ENCODE measurements around the gene TXNL1. TPM values are rescaled to one million over a fixed set of nuclear protein-coding genes. Genes with fewer than 3 reads are reported as not detected.

Gene TXNL1
- 10 to 100 TPM; 62.2 to 74.7 (median 68.7) TPM for polyA plus RNA-seq
- long read RNA-seq, donor 1, result 0 reads
- long read RNA-seq, donor 2, full-length matches to known transcripts, result 13 of 13 reads
- long read RNA-seq, donor 2, partial matches to known transcripts, result 0 of 13 reads
- long read RNA-seq, donor 2, other reads (novel, unspliced or antisense), result 0 of 13 reads
- long read RNA-seq, donor 3, full-length matches to known transcripts, result 19 of 57 reads
- long read RNA-seq, donor 3, partial matches to known transcripts, result 38 of 57 reads
- long read RNA-seq, donor 3, other reads (novel, unspliced or antisense), result 0 of 57 reads
- long read RNA-seq, donor 4, result 0 reads
- long read RNA-seq, donor 5, full-length matches to known transcripts, result 9 of 9 reads
- long read RNA-seq, donor 5, partial matches to known transcripts, result 0 of 9 reads
- long read RNA-seq, donor 5, other reads (novel, unspliced or antisense), result 0 of 9 reads
- long read RNA-seq, donor 6, full-length matches to known transcripts, result 29 of 39 reads
- long read RNA-seq, donor 6, partial matches to known transcripts, result 10 of 39 reads
- long read RNA-seq, donor 6, other reads (novel, unspliced or antisense), result 0 of 39 reads
- long read RNA-seq, donor 7, full-length matches to known transcripts, result 55 of 140 reads
- long read RNA-seq, donor 7, partial matches to known transcripts, result 57 of 140 reads
- long read RNA-seq, donor 7, other reads (novel, unspliced or antisense), result 28 of 140 reads
- long read RNA-seq, donor 8, full-length matches to known transcripts, result 5 of 5 reads
- long read RNA-seq, donor 8, partial matches to known transcripts, result 0 of 5 reads
- long read RNA-seq, donor 8, other reads (novel, unspliced or antisense), result 0 of 5 reads
- long read RNA-seq, donor 9, full-length matches to known transcripts, result 5 of 5 reads
- long read RNA-seq, donor 9, partial matches to known transcripts, result 0 of 5 reads
- long read RNA-seq, donor 9, other reads (novel, unspliced or antisense), result 0 of 5 reads
- long read RNA-seq, donor 10, full-length matches to known transcripts, result 32 of 50 reads
- long read RNA-seq, donor 10, partial matches to known transcripts, result 18 of 50 reads
- long read RNA-seq, donor 10, other reads (novel, unspliced or antisense), result 0 of 50 reads

DNA sequence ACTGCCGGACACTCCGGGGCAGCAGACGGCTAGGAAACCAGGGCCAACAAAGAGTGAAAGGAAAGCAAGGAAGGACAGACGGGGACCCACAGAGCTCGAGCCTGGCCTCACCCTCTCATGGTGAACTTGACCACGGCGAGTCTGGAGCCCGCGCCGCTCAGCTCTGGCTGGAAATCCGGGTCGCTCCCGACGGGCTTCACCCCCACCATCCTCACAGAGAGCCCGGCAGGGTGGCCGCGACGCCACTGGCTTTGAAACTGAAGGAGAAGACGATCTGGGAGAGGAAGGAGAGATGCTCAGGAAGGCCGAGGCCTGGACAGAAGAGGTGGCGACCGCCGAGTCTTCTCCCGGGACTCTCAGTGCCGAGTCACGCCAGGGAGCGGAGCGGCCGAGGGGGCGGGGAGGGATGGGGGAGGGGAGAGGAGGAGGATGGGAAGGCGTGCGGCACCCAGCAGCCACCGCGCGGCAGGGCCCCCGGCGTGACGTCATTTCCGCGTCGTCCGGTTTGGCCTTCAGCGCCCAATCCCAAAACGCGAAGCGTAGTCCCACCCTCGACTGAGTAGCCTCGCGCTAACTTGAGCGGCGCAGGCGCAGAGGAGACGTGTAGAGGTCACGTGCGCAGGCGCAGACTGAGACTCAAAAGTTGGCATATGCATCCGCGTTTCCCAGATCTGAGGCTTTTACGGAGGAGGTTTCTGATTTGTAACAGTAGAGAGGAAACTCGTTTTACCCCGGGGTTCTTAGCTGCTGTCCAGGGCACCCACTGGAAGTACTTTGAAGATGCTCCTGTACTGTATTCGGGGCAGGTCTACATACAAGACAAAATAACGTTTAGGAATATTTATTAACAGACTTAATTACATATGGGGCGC is at the start of gene TXNL1:
TSS of gene TXNL1 (minus strand) at position 361 of the 872 bp plus-strand sequence. CDS start at position 209, 152 bp downstream.
- Histone ChIP-seq H3K27ac (ENCODE audit: low read depth in 1 of 3, low read length in 2 of 3) (peak within 1 kb of the TSS; percentile 93 to 97 (median 95)), H3K36me3 (ENCODE audit: control insufficient read depth in 3 of 3, insufficient read depth in 2 of 3, low read depth in 1 of 3, low read length in 3 of 3) (peaks cover 0 to 4% (median 0%) of the 10 kb centered on the region in 3 donors), H3K27me3 (ENCODE audit: control insufficient read depth in 3 of 3, insufficient read depth in 3 of 3, low read length in 3 of 3) (no peaks in the 10 kb centered on the region), H3K4me3 (ENCODE audit: low read depth in 1 of 3, low read length in 3 of 3) (peak within 1 kb of the TSS; percentile 79 to 97 (median 89)), H3K9me3 (ENCODE audit: control insufficient read depth in 2 of 2, insufficient read depth in 1 of 2, low read depth in 1 of 2, low read length in 1 of 2) (no peaks in the 10 kb centered on the region), H3K4me1 (ENCODE audit: control insufficient read depth in 3 of 3, insufficient read depth in 2 of 3, low read depth in 1 of 3, low read length in 2 of 3) (peaks cover 0 to 8% (median 6%) of the 10 kb centered on the region in 3 donors)
- WGBS, 3 donors, result 1% methylated on average over 55 to 64 of the region's 64 CpGs
- DNase-seq (peak; percentile 99), FAIRE-seq (no peak)

DNA sequence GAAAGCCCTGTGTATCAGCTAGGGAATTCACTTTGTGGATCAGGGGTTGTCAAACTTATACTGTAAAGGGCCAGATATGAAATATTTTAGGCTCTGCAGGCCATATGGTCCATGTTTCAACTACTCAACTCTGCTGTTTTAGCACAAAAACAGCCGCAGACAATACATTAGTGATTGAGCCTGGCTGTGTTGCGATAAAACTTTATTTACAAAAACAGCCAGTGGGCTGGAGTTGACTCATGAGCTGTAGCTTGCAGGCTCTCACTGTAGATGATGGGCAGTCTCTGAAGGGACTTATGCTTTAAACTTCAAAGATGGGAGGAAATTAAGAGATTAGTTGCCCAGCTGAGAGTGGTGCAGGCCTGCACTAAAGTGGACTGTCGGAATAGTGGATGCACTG is 45.9 kb upstream of the TXNL1 start:
- Histone ChIP-seq H3K27me3 (ENCODE audit: control insufficient read depth in 3 of 3, insufficient read depth in 3 of 3, low read length in 3 of 3) (no peaks in the 10 kb centered on the region), H3K4me3 (ENCODE audit: low read depth in 1 of 3, low read length in 3 of 3) (no peak overlapping the region), H3K4me1 (ENCODE audit: control insufficient read depth in 3 of 3, insufficient read depth in 2 of 3, low read depth in 1 of 3, low read length in 2 of 3) (no peaks in the 10 kb centered on the region), H3K36me3 (ENCODE audit: control insufficient read depth in 3 of 3, insufficient read depth in 2 of 3, low read depth in 1 of 3, low read length in 3 of 3) (peaks cover 0 to 7% (median 2%) of the 10 kb centered on the region in 3 donors), H3K27ac (ENCODE audit: low read depth in 1 of 3, low read length in 2 of 3) (no peak overlapping the region), H3K9me3 (ENCODE audit: control insufficient read depth in 2 of 2, insufficient read depth in 1 of 2, low read depth in 1 of 2, low read length in 1 of 2) (no peaks in the 10 kb centered on the region)
- no peak for DNase-seq
- no peak for FAIRE-seq
- 98 to 99% (median 99%) methylated on average over 3 of the region's 3 CpGs for WGBS, 3 donors

DNA sequence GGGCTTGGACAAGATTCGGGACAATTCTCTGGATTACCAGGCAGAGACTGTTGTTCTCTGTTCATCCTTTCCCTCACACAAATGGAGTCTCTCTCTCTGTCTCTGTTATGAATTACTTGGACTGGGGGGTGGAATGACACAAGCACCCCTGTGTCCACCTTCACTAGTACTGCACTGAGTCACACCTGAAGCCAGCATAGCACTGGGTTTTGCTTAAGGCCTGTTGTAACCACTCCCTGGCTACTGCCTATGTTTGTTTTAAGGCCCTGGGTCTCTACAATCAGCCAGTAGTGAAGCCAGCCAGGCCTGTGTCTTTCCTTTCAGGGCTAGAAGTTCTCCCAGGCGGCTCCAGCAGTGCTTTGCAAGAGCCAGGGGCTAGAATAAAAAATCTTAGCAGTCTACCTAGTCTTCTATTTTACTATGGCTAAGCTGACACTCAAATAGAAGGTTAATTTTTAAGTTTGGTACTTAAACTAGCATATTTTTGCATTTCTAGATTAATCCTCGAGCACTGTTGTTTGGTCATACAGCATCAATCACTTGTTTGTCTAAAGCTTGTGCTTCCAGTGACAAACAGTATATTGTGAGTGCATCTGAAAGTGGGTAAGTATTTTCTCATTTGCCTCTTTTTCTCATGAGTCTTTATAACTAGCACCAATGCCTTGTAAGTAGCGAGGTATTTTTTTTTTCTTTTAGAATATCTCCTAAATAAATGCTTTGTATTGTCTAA is 40.6 kb upstream of the TXNL1 start:
- Histone ChIP-seq H3K36me3 (ENCODE audit: control insufficient read depth in 3 of 3, insufficient read depth in 2 of 3, low read depth in 1 of 3, low read length in 3 of 3) (peaks cover 0 to 8% (median 3%) of the 10 kb centered on the region in 3 donors), H3K4me1 (ENCODE audit: control insufficient read depth in 3 of 3, insufficient read depth in 2 of 3, low read depth in 1 of 3, low read length in 2 of 3) (no peaks in the 10 kb centered on the region), H3K4me3 (ENCODE audit: low read depth in 1 of 3, low read length in 3 of 3) (no peak overlapping the region), H3K27ac (ENCODE audit: low read depth in 1 of 3, low read length in 2 of 3) (no peak overlapping the region), H3K27me3 (ENCODE audit: control insufficient read depth in 3 of 3, insufficient read depth in 3 of 3, low read length in 3 of 3) (no peaks in the 10 kb centered on the region), H3K9me3 (ENCODE audit: control insufficient read depth in 2 of 2, insufficient read depth in 1 of 2, low read depth in 1 of 2, low read length in 1 of 2) (peaks cover 0 to 5% of the 10 kb centered on the region in 2 donors)
- FAIRE-seq (no peak), DNase-seq (no peak)
- 83 to 90% (median 88%) methylated on average over 4 of the region's 4 CpGs for WGBS, 3 donors

GRCh38 chr18:56676639-56677038 is 38.2 kb upstream of the TXNL1 start:
- H3K36me3 ChIP-seq (ENCODE audit: control insufficient read depth in 3 of 3, insufficient read depth in 2 of 3, low read depth in 1 of 3, low read length in 3 of 3), result peaks cover 0 to 12% (median 2%) of the 10 kb centered on the region in 3 donors
- peaks cover 0 to 5% of the 10 kb centered on the region in 2 donors for H3K9me3 ChIP-seq (ENCODE audit: control insufficient read depth in 2 of 2, insufficient read depth in 1 of 2, low read depth in 1 of 2, low read length in 1 of 2)
- H3K4me1 ChIP-seq (ENCODE audit: control insufficient read depth in 3 of 3, insufficient read depth in 2 of 3, low read depth in 1 of 3, low read length in 2 of 3), result no peaks in the 10 kb centered on the region
- DNase-seq (no peak), FAIRE-seq (no peak)
- WGBS, 3 donors, result 68 to 90% (median 77%) methylated on average over 2 of the region's 2 CpGs
- no peak overlapping the region for H3K27ac ChIP-seq (ENCODE audit: low read depth in 1 of 3, low read length in 2 of 3)
- H3K27me3 ChIP-seq (ENCODE audit: control insufficient read depth in 3 of 3, insufficient read depth in 3 of 3, low read length in 3 of 3), result no peaks in the 10 kb centered on the region
- no peak overlapping the region for H3K4me3 ChIP-seq (ENCODE audit: low read depth in 1 of 3, low read length in 3 of 3)

DNA sequence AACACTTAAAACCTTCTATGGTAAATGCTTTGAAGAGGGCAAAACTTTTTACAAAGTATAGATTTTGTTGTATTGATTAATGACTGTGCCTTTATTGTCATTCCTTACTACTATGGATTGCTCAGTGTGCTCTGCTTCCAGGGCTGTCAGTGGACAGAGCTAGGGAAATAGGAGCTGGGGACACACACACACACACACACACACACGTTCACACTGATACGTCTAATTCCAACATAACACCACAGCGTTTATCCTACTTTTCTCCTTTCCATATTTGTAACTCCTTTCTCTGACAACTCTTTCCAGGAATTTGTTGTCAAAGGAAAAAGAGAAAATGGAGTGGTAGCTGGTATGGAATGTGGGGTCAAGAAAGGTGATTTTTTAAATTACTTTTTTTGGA is 34.6 kb upstream of the TXNL1 start:
- H3K4me1 ChIP-seq (ENCODE audit: control insufficient read depth in 3 of 3, insufficient read depth in 2 of 3, low read depth in 1 of 3, low read length in 2 of 3), result no peaks in the 10 kb centered on the region
- peaks cover 0 to 5% of the 10 kb centered on the region in 2 donors for H3K9me3 ChIP-seq (ENCODE audit: control insufficient read depth in 2 of 2, insufficient read depth in 1 of 2, low read depth in 1 of 2, low read length in 1 of 2)
- no peak for DNase-seq
- no peak overlapping the region for H3K4me3 ChIP-seq (ENCODE audit: low read depth in 1 of 3, low read length in 3 of 3)
- WGBS, 3 donors, result 81 to 95% (median 91%) methylated on average over 3 of the region's 3 CpGs
- FAIRE-seq, result no peak
- H3K27ac ChIP-seq (ENCODE audit: low read depth in 1 of 3, low read length in 2 of 3), result no peak overlapping the region
- no peaks in the 10 kb centered on the region for H3K27me3 ChIP-seq (ENCODE audit: control insufficient read depth in 3 of 3, insufficient read depth in 3 of 3, low read length in 3 of 3)
- peaks cover 0 to 10% (median 2%) of the 10 kb centered on the region in 3 donors for H3K36me3 ChIP-seq (ENCODE audit: control insufficient read depth in 3 of 3, insufficient read depth in 2 of 3, low read depth in 1 of 3, low read length in 3 of 3)

DNA sequence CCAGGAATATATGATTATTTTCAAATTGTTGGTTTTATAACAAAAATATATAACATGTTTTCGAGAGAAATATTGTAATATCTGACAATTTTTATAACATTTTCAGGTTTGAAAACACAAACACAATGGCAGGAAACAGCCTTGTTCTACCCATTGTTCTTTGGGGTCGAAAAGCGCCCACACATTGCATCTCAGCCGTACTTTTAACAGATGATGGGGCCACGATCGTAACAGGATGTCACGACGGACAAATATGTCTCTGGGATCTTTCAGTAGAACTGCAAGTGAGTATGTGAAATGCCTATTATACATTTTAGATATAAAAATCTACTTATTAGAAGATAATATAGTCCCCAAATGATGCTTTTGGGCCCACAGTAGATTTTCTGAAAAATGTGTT is 34.0 kb upstream of the TXNL1 start:
- Histone ChIP-seq H3K9me3 (ENCODE audit: control insufficient read depth in 2 of 2, insufficient read depth in 1 of 2, low read depth in 1 of 2, low read length in 1 of 2) (peaks cover 0 to 3% of the 10 kb centered on the region in 2 donors), H3K4me1 (ENCODE audit: control insufficient read depth in 3 of 3, insufficient read depth in 2 of 3, low read depth in 1 of 3, low read length in 2 of 3) (no peaks in the 10 kb centered on the region), H3K36me3 (ENCODE audit: control insufficient read depth in 3 of 3, insufficient read depth in 2 of 3, low read depth in 1 of 3, low read length in 3 of 3) (peaks cover 0 to 9% (median 2%) of the 10 kb centered on the region in 3 donors), H3K27ac (ENCODE audit: low read depth in 1 of 3, low read length in 2 of 3) (no peak overlapping the region), H3K4me3 (ENCODE audit: low read depth in 1 of 3, low read length in 3 of 3) (no peak overlapping the region), H3K27me3 (ENCODE audit: control insufficient read depth in 3 of 3, insufficient read depth in 3 of 3, low read length in 3 of 3) (no peaks in the 10 kb centered on the region)
- 77 to 85% (median 84%) methylated on average over 8 of the region's 8 CpGs for WGBS, 3 donors
- DNase-seq, result no peak
- FAIRE-seq, result no peak

DNA sequence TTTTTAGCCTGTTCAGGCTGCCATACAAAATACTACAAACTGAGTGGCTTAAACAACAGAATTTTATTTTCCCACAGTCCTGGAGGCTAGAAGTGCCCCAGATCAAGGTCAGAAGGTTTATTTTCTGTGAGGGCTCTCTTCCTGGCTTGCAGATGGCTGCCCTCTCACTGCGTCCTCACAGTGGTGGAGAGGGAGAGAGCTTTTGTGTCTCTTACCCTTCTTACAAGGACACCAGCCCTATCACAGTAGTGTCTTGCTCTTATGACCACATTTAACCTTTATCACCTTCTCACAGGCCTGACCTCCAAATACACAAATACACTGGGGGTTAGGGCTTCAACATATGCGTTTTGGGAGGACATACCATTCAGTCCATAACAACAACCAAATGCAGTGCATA is 24.5 kb upstream of the TXNL1 start:
- H3K9me3 ChIP-seq (ENCODE audit: control insufficient read depth in 2 of 2, insufficient read depth in 1 of 2, low read depth in 1 of 2, low read length in 1 of 2), result no peaks in the 10 kb centered on the region
- H3K27ac ChIP-seq (ENCODE audit: low read depth in 1 of 3, low read length in 2 of 3), result no peak overlapping the region
- H3K4me1 ChIP-seq (ENCODE audit: control insufficient read depth in 3 of 3, insufficient read depth in 2 of 3, low read depth in 1 of 3, low read length in 2 of 3), result peaks cover 0 to 2% (median 0%) of the 10 kb centered on the region in 3 donors
- H3K36me3 ChIP-seq (ENCODE audit: control insufficient read depth in 3 of 3, insufficient read depth in 2 of 3, low read depth in 1 of 3, low read length in 3 of 3), result peaks cover 0 to 2% (median 0%) of the 10 kb centered on the region in 3 donors
- H3K27me3 ChIP-seq (ENCODE audit: control insufficient read depth in 3 of 3, insufficient read depth in 3 of 3, low read length in 3 of 3), result no peaks in the 10 kb centered on the region
- no peak for DNase-seq
- no peak overlapping the region for H3K4me3 ChIP-seq (ENCODE audit: low read depth in 1 of 3, low read length in 3 of 3)
- WGBS, 3 donors, result 82 to 89% (median 86%) methylated on average over 2 of the region's 2 CpGs
- FAIRE-seq, result no peak
